ENCODE measurements around the gene TTR. TPM values are rescaled to one million over a fixed set of nuclear protein-coding genes. Genes with fewer than 3 reads are reported as not detected.

The TTR gene
- polyA plus RNA-seq, 1 of the 3 experiments (the other 2 are of a cell fraction), result not detected

DNA sequence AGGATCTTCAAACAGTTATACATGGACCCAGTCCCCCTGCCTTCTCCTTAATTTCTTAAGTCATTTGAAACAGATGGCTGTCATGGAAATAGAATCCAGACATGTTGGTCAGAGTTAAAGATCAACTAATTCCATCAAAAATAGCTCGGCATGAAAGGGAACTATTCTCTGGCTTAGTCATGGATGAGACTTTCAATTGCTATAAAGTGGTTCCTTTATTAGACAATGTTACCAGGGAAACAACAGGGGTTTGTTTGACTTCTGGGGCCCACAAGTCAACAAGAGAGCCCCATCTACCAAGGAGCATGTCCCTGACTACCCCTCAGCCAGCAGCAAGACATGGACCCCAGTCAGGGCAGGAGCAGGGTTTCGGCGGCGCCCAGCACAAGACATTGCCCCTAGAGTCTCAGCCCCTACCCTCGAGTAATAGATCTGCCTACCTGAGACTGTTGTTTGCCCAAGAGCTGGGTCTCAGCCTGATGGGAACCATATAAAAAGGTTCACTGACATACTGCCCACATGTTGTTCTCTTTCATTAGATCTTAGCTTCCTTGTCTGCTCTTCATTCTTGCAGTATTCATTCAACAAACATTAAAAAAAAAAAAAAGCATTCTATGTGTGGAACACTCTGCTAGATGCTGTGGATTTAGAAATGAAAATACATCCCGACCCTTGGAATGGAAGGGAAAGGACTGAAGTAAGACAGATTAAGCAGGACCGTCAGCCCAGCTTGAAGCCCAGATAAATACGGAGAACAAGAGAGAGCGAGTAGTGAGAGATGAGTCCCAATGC lies 4.6 kb downstream of the TTR start (continued):
- TF ChIP-seq, protein P1, sequence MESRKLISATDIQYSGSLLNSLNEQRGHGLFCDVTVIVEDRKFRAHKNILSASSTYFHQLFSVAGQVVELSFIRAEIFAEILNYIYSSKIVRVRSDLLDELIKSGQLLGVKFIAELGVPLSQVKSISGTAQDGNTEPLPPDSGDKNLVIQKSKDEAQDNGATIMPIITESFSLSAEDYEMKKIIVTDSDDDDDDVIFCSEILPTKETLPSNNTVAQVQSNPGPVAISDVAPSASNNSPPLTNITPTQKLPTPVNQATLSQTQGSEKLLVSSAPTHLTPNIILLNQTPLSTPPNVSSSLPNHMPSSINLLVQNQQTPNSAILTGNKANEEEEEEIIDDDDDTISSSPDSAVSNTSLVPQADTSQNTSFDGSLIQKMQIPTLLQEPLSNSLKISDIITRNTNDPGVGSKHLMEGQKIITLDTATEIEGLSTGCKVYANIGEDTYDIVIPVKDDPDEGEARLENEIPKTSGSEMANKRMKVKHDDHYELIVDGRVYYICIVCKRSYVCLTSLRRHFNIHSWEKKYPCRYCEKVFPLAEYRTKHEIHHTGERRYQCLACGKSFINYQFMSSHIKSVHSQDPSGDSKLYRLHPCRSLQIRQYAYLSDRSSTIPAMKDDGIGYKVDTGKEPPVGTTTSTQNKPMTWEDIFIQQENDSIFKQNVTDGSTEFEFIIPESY (IDR thresholded peaks at IDR 0.05; ENCODE audit: borderline replicate concordance, low read depth), result no peak
- TF ChIP-seq, protein P2, sequence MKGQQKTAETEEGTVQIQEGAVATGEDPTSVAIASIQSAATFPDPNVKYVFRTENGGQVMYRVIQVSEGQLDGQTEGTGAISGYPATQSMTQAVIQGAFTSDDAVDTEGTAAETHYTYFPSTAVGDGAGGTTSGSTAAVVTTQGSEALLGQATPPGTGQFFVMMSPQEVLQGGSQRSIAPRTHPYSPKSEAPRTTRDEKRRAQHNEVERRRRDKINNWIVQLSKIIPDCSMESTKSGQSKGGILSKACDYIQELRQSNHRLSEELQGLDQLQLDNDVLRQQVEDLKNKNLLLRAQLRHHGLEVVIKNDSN (IDR thresholded peaks at IDR 0.05; ENCODE audit: borderline replicate concordance, low read depth), result no peak
- TF ChIP-seq, protein P3, sequence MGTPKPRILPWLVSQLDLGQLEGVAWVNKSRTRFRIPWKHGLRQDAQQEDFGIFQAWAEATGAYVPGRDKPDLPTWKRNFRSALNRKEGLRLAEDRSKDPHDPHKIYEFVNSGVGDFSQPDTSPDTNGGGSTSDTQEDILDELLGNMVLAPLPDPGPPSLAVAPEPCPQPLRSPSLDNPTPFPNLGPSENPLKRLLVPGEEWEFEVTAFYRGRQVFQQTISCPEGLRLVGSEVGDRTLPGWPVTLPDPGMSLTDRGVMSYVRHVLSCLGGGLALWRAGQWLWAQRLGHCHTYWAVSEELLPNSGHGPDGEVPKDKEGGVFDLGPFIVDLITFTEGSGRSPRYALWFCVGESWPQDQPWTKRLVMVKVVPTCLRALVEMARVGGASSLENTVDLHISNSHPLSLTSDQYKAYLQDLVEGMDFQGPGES (IDR thresholded peaks at IDR 0.05; ENCODE audit: low read depth, low read length), result no peak
- TF ChIP-seq RCOR1 (IDR thresholded peaks at IDR 0.05; ENCODE audit: low read length) (no peak), GABPA (IDR thresholded peaks at IDR 0.05; ENCODE audit: low read depth) (no peak), FOXJ3 (CRISPR knock-in tag; IDR thresholded peaks at IDR 0.05) (no peak), EZH2phosphoT487 (IDR thresholded peaks at IDR 0.05; ENCODE audit: borderline replicate concordance, low read depth) (no peak), RAD21 (IDR thresholded peaks at IDR 0.05; ENCODE audit: low read length) (no peak)
- TF ChIP-seq, protein P4, sequence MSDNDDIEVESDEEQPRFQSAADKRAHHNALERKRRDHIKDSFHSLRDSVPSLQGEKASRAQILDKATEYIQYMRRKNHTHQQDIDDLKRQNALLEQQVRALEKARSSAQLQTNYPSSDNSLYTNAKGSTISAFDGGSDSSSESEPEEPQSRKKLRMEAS (IDR thresholded peaks at IDR 0.05; ENCODE audit: low read depth), result peak; percentile 28; the same call in 1 of the 2 replicates

DNA sequence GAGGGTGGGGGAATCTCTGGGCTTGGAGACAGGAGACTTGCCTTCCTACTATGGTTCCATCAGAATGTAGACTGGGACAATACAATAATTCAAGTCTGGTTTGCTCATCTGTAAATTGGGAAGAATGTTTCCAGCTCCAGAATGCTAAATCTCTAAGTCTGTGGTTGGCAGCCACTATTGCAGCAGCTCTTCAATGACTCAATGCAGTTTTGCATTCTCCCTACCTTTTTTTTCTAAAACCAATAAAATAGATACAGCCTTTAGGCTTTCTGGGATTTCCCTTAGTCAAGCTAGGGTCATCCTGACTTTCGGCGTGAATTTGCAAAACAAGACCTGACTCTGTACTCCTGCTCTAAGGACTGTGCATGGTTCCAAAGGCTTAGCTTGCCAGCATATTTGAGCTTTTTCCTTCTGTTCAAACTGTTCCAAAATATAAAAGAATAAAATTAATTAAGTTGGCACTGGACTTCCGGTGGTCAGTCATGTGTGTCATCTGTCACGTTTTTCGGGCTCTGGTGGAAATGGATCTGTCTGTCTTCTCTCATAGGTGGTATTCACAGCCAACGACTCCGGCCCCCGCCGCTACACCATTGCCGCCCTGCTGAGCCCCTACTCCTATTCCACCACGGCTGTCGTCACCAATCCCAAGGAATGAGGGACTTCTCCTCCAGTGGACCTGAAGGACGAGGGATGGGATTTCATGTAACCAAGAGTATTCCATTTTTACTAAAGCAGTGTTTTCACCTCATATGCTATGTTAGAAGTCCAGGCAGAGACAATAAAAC lies 6.5 kb downstream of the TTR start:
- 87% methylated on average over 13 of the region's 13 CpGs for WGBS (ENCODE audit: low lambda C conversion rate)
- H3K9me3 ChIP-seq, result no peaks in the 10 kb centered on the region
- H3K4me1 ChIP-seq (ENCODE audit: control insufficient read depth in 1 of 2, insufficient read depth in 2 of 2, low read depth in 1 of 2, low read length in 1 of 2), result peaks cover 4 to 7% of the 10 kb centered on the region in 2 experiments; a peak in 3 of 4 replicates
- H3K36me3 ChIP-seq (replicated peaks in 1 of 2; ENCODE audit: control insufficient read depth in 1 of 2, insufficient read depth in 2 of 2, low read length in 1 of 2), result no peaks in the 10 kb centered on the region
- H2AFZ ChIP-seq (ENCODE audit: low read depth), result no peak overlapping the region
- ChIA-PET POLR2A (no interaction called here), CTCF (no interaction called here)
- no peaks in the 10 kb centered on the region for H3K79me2 ChIP-seq (ENCODE audit: insufficient read depth)
- H3K27me3 ChIP-seq (ENCODE audit: insufficient read depth), result no peaks in the 10 kb centered on the region
- H3K9me2 ChIP-seq, result no peaks in the 10 kb centered on the region
- H3K4me2 ChIP-seq, result no peak overlapping the region
- no peak overlapping the region for H3K4me3 ChIP-seq (ENCODE audit: low read depth in 2 of 2, low read length in 1 of 2)
- H3K27ac ChIP-seq (ENCODE audit: low read depth in 2 of 2, low read length in 1 of 2), result no peak overlapping the region
- no peaks in the 10 kb centered on the region for H4K20me1 ChIP-seq (ENCODE audit: insufficient read depth)
- H3F3A ChIP-seq (replicated peaks; ENCODE audit: insufficient read depth), result peaks cover 11% of the 10 kb centered on the region
- TF ChIP-seq FOXM1 (IDR thresholded peaks at IDR 0.05; ENCODE audit: low read depth) (no peak), FOXJ3 (CRISPR knock-in tag; IDR thresholded peaks at IDR 0.05) (no peak), RFX5 (IDR thresholded peaks at IDR 0.05; ENCODE audit: low read length) (no peak), RXRA (IDR thresholded peaks at IDR 0.05; ENCODE audit: borderline replicate concordance, low read depth) (no peak), MEF2A (IDR thresholded peaks at IDR 0.05; ENCODE audit: borderline replicate concordance, low read depth) (no peak), CHD2 (IDR thresholded peaks at IDR 0.05; ENCODE audit: low read length, partially characterized antibody) (no peak)
- TF ChIP-seq, protein P2 (IDR thresholded peaks at IDR 0.05; ENCODE audit: borderline replicate concordance, low read depth), result no peak
- TF ChIP-seq, protein P5, sequence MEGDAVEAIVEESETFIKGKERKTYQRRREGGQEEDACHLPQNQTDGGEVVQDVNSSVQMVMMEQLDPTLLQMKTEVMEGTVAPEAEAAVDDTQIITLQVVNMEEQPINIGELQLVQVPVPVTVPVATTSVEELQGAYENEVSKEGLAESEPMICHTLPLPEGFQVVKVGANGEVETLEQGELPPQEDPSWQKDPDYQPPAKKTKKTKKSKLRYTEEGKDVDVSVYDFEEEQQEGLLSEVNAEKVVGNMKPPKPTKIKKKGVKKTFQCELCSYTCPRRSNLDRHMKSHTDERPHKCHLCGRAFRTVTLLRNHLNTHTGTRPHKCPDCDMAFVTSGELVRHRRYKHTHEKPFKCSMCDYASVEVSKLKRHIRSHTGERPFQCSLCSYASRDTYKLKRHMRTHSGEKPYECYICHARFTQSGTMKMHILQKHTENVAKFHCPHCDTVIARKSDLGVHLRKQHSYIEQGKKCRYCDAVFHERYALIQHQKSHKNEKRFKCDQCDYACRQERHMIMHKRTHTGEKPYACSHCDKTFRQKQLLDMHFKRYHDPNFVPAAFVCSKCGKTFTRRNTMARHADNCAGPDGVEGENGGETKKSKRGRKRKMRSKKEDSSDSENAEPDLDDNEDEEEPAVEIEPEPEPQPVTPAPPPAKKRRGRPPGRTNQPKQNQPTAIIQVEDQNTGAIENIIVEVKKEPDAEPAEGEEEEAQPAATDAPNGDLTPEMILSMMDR (IDR thresholded peaks at IDR 0.05), result no peak
- no peak for DNase-seq
- no peak overlapping the region for H3K9ac ChIP-seq
